Limb (tissue), 2 donors: ENCODE data around the gene MIA2.
"Not testable (repeated sequence)": the region's sequence is repeated elsewhere in the genome, so short reads cannot be mapped to it uniquely, and the experiment has no call there.

Experiments
- DNase-seq, 2 donors: peaks; one replicate each; pipeline ENCODE4 v3.0.0-alpha.2; 2016; ENCODE audit errors: extremely low spot score in 2 of 2

MIA2 gene

GRCh38 chr14:39341126-39341525, 107.4 kb downstream of the MIA2 start:
- DNase-seq: not testable (repeated sequence)

- DNase-seq: no peak
Observed at GRCh38 chr14:39342768-39343167, 109.1 kb downstream of the MIA2 start.

GRCh38 chr14:39343614-39344013, 109.9 kb downstream of the MIA2 start:
- DNase-seq: no peak

- DNase-seq: no peak
Observed at GRCh38 chr14:39350866-39351265, 117.2 kb downstream of the MIA2 start.

GRCh38 chr14:39351708-39352107, 118.0 kb downstream of the MIA2 start:
- DNase-seq: no peak

- DNase-seq: not testable (repeated sequence)
Observed at GRCh38 chr14:39359069-39359468, 125.4 kb downstream of the MIA2 start.

GRCh38 chr14:39360316-39360715, 126.6 kb downstream of the MIA2 start:
- no peak for DNase-seq

- DNase-seq: not testable (repeated sequence)
Observed at GRCh38 chr14:39361556-39361955, 127.8 kb downstream of the MIA2 start.

GRCh38 chr14:39364509-39364908, 130.8 kb downstream of the MIA2 start:
- DNase-seq: no peak

GRCh38 chr14:39365354-39365753, 131.6 kb downstream of the MIA2 start:
- no peak for DNase-seq

- DNase-seq: no peak
Observed at GRCh38 chr14:39366460-39367386, 133.0 kb downstream of the MIA2 start.

GRCh38 chr14:39367387-39367751, 133.7 kb downstream of the MIA2 start:
- DNase-seq: no peak

- DNase-seq: peak; percentile 66 to 72
Observed at GRCh38 chr14:39368261-39368959, 134.7 kb downstream of the MIA2 start.

- DNase-seq: no peak
Observed at GRCh38 chr14:39369029-39369428, 135.3 kb downstream of the MIA2 start.

- no peak for DNase-seq
Observed at GRCh38 chr14:39370415-39370814, 136.7 kb downstream of the MIA2 start.

GRCh38 chr14:39372656-39373055, 138.9 kb downstream of the MIA2 start:
- no peak for DNase-seq

GRCh38 chr14:39374851-39375250, 141.1 kb downstream of the MIA2 start:
- DNase-seq: no peak

GRCh38 chr14:39376667-39377403, 143.1 kb downstream of the MIA2 start:
- no peak for DNase-seq

GRCh38 chr14:39381366-39381765, 147.7 kb downstream of the MIA2 start:
- no peak for DNase-seq

- DNase-seq: no peak
Observed at GRCh38 chr14:39382463-39382862, 148.7 kb downstream of the MIA2 start.

GRCh38 chr14:39383026-39383660, 149.4 kb downstream of the MIA2 start:
- no peak for DNase-seq

- DNase-seq: no peak
Observed at GRCh38 chr14:39383741-39384140, 150.0 kb downstream of the MIA2 start.
